T-helper 1 cell (primary cell): ENCODE results near the gene CMTM6.
"Not testable (repeated sequence)": the region's sequence is repeated elsewhere in the genome, so short reads cannot be mapped to it uniquely, and the experiment has no call there.

Experiments
- DNase-seq, 5 donors: peaks; one replicate each; pipeline ENCODE4 v3.0.0-alpha.2; 2012 to 2020

Gene CMTM6

GRCh38 chr3:32498992-32499391 lies 3.7 kb downstream of the CMTM6 start:
- no peak for DNase-seq

DNA sequence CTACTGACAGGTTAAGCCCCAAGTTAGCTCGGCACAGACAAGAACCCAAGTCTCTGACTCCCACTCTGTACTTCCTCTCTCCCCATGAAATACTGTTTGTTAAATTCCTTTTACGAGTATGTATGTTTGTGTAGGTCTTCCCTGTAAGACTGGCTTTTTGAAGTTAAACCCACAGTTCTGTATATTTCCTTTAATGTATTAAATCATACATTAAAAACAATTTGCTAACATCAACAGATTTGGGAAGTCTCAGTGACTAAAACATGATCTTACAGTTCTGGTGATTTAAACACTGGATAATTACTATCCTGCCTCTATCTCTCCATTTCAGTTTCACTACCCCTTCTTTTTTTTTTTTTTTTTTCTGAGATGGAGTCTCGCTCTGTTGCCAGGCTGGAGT lies 4.4 kb downstream of the CMTM6 start:
- DNase-seq, result no peak

GRCh38 chr3:32495609-32496008 lies 7.0 kb downstream of the CMTM6 start:
- no peak for DNase-seq

GRCh38 chr3:32495085-32495484 lies 7.6 kb downstream of the CMTM6 start:
- no peak for DNase-seq

DNA sequence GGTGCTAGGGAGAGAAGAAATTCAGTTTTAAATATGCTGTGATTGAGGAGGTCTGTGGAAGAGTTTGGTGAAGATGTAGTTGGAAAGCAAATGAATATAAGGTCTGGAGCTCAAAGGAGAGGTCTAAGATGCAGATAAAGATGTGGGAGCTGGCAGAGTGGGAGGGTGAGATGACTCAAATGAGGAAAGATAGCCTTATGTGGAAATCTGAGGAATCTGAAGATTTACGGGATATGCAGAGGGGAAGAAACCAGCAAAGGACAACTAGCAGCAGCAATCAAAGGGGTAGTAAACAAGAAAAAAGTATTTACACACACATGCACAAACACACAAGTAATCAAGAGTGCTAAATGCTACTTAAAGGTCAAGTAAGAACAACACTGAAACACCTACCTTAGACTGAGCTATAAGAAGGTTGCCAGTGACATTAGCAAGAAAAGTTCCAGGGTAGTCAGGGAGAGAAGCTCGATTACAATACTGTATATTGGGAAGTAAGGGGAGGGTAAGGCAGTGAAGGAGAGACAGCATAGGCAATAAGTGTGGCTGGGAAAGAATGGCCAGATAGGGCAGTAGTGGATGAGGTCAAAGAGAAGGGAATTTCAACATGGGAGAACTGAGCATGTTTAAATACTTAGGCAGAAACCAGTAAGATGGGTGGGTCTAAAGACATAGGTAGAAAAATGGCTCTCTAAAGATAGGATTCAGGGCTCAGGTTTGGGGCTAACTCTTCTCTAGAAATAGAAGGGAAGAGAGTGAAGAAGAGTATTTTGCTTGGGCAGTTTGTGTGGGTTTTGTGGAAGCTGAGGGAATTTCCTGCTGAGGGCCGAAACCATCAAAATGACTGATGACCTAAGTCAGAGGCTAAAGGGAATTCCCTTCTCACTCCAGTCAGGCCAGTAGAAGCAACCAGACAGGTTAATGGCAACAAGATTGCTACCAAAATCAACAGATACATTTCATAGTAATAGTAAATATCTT lies 8.9 kb downstream of the CMTM6 start:
- no peak for DNase-seq

DNA sequence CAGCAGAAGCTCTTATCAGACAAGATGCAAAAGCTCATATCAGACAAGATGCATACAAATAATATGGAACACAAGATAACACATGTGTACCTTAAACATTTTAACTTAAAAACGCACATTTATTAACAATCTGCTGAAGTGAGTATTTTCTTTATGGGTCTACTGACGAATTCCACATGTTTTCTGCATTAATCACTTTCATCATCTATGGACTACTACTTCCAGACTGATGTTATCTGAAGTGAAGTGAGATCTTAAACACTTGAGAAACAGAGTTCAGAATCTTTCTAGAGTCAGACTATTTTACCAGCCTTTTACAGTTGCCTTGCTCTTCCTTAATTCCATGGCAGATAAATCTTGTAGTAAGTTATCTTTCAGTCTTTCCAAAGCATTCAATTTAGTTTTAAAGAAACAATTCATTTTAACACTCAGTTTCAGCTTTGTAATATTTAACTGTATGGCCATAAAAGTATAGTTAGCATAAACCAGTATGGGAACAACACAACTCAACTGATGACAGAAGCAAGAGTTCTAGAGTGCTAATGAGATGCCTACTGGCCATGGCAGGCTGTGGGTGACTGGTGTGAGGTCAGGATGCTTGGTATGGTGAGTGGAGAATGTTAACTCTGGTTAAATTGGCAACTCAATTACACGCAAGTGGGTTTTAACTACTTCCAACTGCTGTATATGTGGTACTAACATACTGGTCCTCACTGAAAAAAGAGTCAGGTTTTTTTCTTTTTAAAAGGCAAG lies 9.8 kb downstream of the CMTM6 start:
- no peak for DNase-seq

DNA sequence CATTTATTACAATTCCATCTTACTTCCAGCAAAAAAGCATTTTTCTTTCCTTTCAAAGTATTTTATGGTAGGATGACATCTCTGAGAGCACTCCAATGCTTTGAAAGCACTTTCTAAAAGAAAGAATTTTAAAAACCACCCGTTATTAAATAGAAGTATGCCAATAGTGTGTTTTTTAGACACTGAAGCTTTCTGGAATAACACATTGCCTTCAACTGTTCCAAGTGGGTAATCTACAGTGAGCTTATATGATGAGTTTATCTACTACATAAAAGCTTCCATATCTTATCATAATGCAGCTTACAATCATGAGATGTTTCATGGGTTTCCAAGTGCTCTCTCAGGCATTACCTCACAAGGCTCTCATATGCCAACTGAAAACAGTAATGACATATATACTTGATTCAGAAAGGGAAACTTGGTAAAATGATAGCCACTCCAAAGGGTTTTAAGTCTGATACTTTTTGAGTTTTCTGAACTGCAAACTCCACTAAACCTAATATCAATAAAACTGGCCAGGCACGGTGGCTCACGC lies 14.1 kb downstream of the CMTM6 start:
- no peak for DNase-seq

DNA sequence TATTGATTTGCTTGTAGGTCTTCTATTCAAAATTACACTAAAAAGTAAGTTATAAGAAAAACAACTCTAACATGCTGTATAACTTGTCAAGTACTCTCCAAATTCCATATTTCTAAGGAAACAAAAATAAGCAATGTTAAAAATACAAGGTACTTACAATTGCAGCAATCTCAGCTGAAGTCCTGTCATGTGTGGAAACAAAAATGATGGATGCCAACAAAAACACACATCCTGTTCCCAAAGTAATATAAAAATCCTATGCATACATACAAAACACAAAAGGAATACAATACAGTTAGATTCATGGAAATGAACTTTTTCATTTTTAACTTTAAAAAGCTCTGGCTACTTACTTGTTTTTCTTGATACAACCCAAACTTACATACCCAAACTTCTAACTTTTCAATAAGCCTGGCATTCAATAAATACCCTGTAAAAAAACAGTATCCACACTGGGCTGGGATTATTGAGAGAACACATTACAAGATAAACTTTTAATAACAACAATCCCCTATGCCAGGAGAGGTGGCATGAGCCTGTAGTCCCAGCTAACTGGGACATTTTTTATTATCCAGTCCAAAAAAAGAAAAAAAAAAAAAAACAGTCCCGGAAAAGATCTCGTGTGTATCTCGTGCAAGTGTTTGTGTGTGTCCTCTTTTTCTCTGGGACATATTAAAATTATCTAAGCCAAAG lies 14.7 kb downstream of the CMTM6 start:
- no peak for DNase-seq

GRCh38 chr3:32484436-32484835 lies 18.2 kb downstream of the CMTM6 start:
- no peak for DNase-seq

- DNase-seq, result no peak
Observed at GRCh38 chr3:32483772-32484171, 18.9 kb downstream of the CMTM6 start.

DNA sequence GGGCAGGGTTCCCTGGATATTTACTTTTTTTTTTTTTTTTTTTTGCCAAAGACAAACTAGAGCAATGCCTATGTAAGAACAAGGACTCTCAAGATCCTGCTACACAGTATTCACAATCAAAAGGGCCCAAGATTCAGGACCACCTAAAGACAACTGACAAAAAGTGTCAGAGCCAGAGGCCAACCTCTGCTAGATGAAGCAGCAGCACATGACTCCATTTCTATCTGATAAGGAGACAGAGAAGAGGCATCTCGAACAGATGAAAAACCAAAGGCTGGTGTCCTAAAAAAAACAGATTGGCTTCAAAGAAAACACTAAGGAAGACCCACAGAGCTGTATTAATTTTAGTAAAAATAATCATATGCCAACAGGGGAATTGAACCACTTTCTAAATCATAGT lies 20.0 kb downstream of the CMTM6 start:
- DNase-seq, result no peak

GRCh38 chr3:32481791-32482631 lies 20.6 kb downstream of the CMTM6 start:
- no peak for DNase-seq

GRCh38 chr3:32480604-32481003 lies 22.0 kb downstream of the CMTM6 start:
- no peak for DNase-seq

DNA sequence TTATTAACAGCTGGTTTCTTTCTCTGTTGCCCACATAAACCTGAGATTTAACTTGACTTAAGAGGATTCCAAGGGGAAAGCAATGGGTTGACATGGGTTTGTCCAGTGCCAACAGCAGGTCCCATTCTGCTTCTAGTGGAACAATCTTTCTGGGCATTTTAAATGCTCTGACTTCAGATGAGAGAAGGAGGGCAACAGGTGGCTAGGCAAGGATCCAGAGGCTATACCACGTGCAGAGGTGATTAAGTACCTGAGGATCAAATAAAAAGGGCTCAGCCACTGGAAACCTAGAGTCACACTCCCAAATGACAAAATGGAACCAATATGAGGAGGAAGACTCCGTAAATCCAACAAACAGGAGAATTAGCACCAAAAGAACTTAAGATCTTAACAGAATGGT lies 28.5 kb downstream of the CMTM6 start:
- no peak for DNase-seq

DNA sequence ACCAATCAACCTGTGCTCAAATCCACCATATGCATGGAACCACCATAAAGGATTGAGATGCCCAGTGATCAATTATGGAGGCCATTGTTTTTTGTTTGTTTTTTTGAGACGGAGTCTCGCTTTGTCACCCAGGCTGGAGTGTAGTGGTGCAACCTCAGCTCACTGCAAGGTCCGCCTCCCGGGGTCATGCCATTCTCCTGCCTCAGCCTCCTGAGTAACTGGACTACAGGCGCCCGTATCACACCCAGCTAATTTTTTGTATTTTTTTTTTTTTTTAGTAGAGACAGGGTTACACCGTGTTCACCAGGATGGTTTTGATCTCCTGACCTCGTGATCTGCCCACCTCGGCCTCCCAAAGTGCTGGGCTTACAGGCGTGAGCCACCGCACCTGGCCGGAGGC lies 30.5 kb downstream of the CMTM6 start:
- DNase-seq, result not testable (repeated sequence)

DNA sequence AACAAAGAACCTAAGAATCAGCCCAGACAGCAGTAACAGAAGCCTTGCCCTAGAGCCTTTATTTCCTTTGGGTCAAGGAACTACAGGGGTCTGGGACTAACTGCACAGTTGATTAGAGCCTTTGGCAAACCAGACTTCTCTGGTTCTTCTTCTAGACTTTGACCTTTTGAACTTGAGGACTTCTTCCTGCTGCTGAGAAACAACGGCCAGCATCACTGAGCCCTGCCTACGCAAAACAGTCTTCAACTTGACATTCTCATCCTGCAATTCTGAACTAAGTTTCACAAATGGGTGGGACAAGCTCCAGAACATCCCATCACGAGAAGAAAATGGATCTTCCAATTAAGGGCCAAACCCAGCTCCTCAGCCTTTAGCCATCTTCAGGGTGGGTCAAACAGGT lies 31.4 kb downstream of the CMTM6 start:
- DNase-seq, result no peak

DNA sequence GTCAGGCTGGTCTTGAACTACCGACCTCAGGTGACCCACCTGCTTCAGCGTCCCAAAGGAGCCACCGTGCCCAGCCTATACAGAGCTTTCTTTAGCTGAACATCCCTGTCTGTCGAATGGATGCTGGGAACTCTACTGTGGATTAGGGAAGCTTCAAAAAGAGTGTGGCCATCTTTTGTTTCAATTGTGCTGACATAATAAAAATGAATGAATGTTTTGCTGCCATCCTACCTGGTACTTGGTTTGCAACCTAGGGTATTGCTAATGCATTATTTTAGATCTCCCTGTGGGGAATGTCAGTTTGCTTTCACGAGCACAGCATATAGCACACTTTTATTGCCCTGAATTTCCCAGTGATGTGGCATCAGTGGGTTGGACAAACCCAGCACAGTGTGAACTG lies 32.3 kb downstream of the CMTM6 start:
- DNase-seq, result no peak

DNA sequence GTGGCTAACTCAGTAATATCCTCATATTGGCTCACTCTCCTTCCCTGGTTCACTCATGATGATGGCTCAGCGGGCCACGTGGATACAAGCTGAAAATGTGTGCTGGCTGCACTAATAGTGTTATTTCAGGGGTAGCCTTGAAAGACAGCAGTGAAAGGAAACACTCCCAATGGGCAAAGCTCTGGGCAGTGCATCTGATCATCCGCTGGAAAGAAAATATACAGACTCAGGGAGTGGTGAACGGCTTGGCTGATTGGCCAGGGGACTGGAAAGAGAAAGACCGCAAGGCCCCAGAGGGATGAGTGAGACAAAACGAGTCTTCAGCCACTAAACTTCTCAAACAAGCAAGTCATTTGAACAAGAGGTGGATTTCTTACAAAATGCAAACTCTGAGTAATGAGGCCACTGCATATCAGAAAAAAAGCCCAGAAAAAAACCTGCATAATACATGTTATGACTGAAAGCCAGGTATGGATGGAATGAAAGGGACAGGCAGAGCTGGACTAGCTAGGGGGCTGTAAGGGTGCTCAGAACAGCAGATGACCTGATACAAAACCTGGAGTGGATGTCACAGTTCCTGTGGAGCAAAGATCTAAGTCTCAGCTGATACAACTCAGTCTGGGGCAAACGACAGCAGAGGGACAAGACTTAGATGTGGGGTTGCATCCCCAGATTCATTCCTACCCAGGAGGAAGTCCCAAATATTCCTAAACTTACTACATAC lies 33.3 kb downstream of the CMTM6 start:
- no peak for DNase-seq

DNA sequence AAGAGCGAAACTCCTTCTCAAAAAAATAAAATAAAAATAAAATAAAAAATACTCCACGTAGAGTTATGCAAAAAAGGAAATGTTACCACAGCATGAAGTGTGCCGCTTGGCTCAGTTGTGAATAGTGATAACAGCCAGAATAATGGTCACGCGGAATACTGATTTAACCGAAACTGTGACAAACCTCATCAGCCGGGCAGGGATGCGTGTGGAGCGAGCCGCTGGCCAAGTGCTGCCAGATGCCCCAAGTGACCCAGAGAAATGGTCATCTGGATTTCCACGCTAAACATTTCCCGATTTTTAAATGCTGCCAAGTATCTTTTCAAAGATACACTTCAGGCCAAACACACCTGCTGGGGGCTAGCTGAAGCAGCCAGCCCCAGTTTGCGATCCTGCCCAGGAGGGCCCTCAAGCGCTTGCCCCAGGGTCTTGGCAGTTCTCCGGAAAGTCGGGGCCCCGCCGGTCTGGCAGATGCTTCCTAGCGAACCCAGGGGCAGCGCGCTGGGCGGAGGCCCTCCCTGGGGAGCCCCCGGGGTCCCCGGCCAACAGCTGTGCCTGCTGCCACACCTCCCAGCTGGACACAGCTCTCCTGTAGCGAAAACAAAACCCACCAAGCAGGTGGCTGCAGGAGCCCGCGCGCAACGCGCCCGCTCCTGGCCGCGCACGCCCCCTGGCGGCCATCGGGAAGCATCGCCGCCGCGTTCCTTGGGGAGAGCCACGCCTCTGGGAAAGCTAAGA lies 35.1 kb downstream of the CMTM6 start:
- DNase-seq, result peak; percentile 44 to 69 (median 64)

GRCh38 chr3:32466808-32467207 lies 35.8 kb downstream of the CMTM6 start:
- not testable (repeated sequence) for DNase-seq

GRCh38 chr3:32464726-32465125 lies 37.9 kb downstream of the CMTM6 start:
- DNase-seq, result not testable (repeated sequence)
